ENCODE measurements around the gene TP53.

- TF ChIP-seq CTCF (conservative IDR thresholded peaks at IDR 0.05; ENCODE audit: low read length): no peak
- TF ChIP-seq EZH2phosphoT487 (IDR thresholded peaks at IDR 0.05; ENCODE audit: borderline replicate concordance): no peak
These were observed 10.8 kb downstream of the TP53 start for GRCh38 chr17:7676533-7676932.
